Natural killer cell (primary cell): Measurements from ENCODE around the gene TNS3. TPM values are rescaled to one million over a fixed set of nuclear protein-coding genes. Genes with fewer than 3 reads are reported as not detected.

Experiments used
- ATAC-seq, 3 donors: fragments of 150-1000 bp in 2 of 3; fragments of 200-7000 bp in 1 of 3; cut with Tn5 transposase; 1 replicate in 1 of 3; 2 replicates in 2 of 3; pipeline ENCODE4 v1.10.0; 2021; ENCODE audit warnings: mild to moderate bottlenecking in 2 of 3, moderate library complexity in 2 of 3
- DNase-seq, 2 donors: peaks; one replicate each; pipeline versions ENCODE4 v3.0.0 to v3.0.0-alpha.2; 2013 to 2021; ENCODE audit warnings: mixed read lengths in 1 of 2
- H3K27ac ChIP-seq: one replicate; pipeline ENCODE4 v1.5.1; 2013; ENCODE audit warnings: mild to moderate bottlenecking, low read length
- H3K27me3 ChIP-seq: one replicate; pipeline ENCODE4 v1.6.1; 2013; ENCODE audit warnings: low read length; ENCODE audit not compliant: control insufficient read depth, insufficient read depth
- H3K36me3 ChIP-seq: one replicate; pipeline ENCODE4 v1.6.1; 2013; ENCODE audit warnings: low read length; ENCODE audit not compliant: control insufficient read depth, insufficient read depth
- H3K4me1 ChIP-seq: one replicate; pipeline ENCODE4 v1.6.1; 2013; ENCODE audit warnings: low read length; ENCODE audit not compliant: control insufficient read depth, insufficient read depth
- H3K4me3 ChIP-seq: one replicate; pipeline ENCODE4 v1.5.1; 2013; ENCODE audit warnings: low read length
- H3K9me3 ChIP-seq: one replicate; pipeline ENCODE4 v1.6.1; 2013; ENCODE audit warnings: low read length; ENCODE audit not compliant: control insufficient read depth, insufficient read depth
- H3K27ac Mint-ChIP-seq, 2 donors: one replicate each; pipeline ENCODE4 v1.8.0; 2022; ENCODE audit warnings: mild to moderate bottlenecking in 2 of 2, mixed read lengths in 2 of 2, moderate library complexity in 1 of 2
- H3K27me3 Mint-ChIP-seq, 2 donors: one replicate each; pipeline ENCODE4 v1.8.0; 2022; ENCODE audit warnings: low read depth in 2 of 2, mixed read lengths in 2 of 2
- H3K36me3 Mint-ChIP-seq: one replicate; pipeline ENCODE4 v1.8.0; 2022; ENCODE audit warnings: mixed read lengths
- H3K4me1 Mint-ChIP-seq, 2 donors: one replicate each; pipeline ENCODE4 v1.8.0; 2022; ENCODE audit warnings: mixed read lengths in 2 of 2
- H3K4me3 Mint-ChIP-seq: one replicate; pipeline ENCODE4 v1.8.0; 2022; ENCODE audit warnings: mild to moderate bottlenecking, moderate library complexity, mixed read lengths
- H3K9me3 Mint-ChIP-seq, 2 donors: one replicate each; pipeline ENCODE4 v1.8.0; 2022; ENCODE audit warnings: mixed read lengths in 2 of 2
- CTCF ChIP-seq: fragments of 200-600 bp; IDR thresholded peaks from one replicate; pipeline ENCODE4 v1.8.0; 2022; ENCODE audit warnings: antibody characterized with exemption
- WGBS: methylation state at CpG from one replicate; pipeline ENCODE4 v1.1.7; 2013; ENCODE audit warnings: missing lambda C conversion rate; ENCODE audit not compliant: insufficient coverage; 5-methylcytosine and 5-hydroxymethylcytosine counted together
- intact Hi-C: fragments of 100-400 bp; cut with micrococcal nuclease; formaldehyde crosslinking; loops from one replicate; pipeline ENCODE4 v1.14.2; 2022
- total RNA-seq, 4 donors: library from RNA; stranded (reverse); fragments of 120-200 nt in 1 of 4; gene quantifications; one replicate each; pipeline versions ENCODE4 v1.2.3 to v1.2.4, GENCODE V29; 2013 to 2022

Gene TNS3
- total RNA-seq, 3 donors from 2014 or later (not counting 1 experiment from before 2014, with no cell fraction given) = 1.6 to 3.5 (median 2.9) TPM

GRCh38 chr7:47484457-47484856, 97.5 kb downstream of the TNS3 start:
- ATAC-seq = no peak
- Histone ChIP-seq H3K36me3 (no peaks in the 10 kb centered on the region), H3K4me1 (peaks cover 18% of the 10 kb centered on the region), H3K27ac (no peak overlapping the region), H3K9me3 (no peaks in the 10 kb centered on the region), H3K27me3 (no peaks in the 10 kb centered on the region), H3K4me3 (no peak overlapping the region)
- Mint-ChIP-seq H3K4me3 (no peak overlapping the region), H3K27ac (no peak overlapping the region), H3K36me3 (no peaks in the 10 kb centered on the region), H3K4me1 (peaks cover 0 to 5% of the 10 kb centered on the region in 2 donors), H3K9me3 (no peaks in the 10 kb centered on the region), H3K27me3 (no peaks in the 10 kb centered on the region)
- TF ChIP-seq CTCF = no peak
- WGBS = 59% methylated on average over 7 of the region's 7 CpGs
- intact Hi-C loops = no loop called here
- DNase-seq = no peak

GRCh38 chr7:47483604-47484273, 98.2 kb downstream of the TNS3 start:
- no peak for ATAC-seq
- no peak for TF ChIP-seq CTCF
- H3K27me3 Mint-ChIP-seq = no peaks in the 10 kb centered on the region
- Histone ChIP-seq H3K27me3 (no peaks in the 10 kb centered on the region), H3K27ac (no peak overlapping the region), H3K4me1 (peaks cover 18% of the 10 kb centered on the region), H3K9me3 (no peaks in the 10 kb centered on the region), H3K36me3 (no peaks in the 10 kb centered on the region), H3K4me3 (no peak overlapping the region)
- H3K9me3 Mint-ChIP-seq = no peaks in the 10 kb centered on the region
- H3K27ac Mint-ChIP-seq = no peak overlapping the region
- H3K4me1 Mint-ChIP-seq = peaks cover 0 to 5% of the 10 kb centered on the region in 2 donors
- H3K36me3 Mint-ChIP-seq = no peaks in the 10 kb centered on the region
- intact Hi-C loops = no loop called here
- no peak for DNase-seq
- no peak overlapping the region for H3K4me3 Mint-ChIP-seq
- WGBS = 87% methylated on average over 16 of the region's 16 CpGs

GRCh38 chr7:47482013-47482875, 99.7 kb downstream of the TNS3 start:
- no peaks in the 10 kb centered on the region for H3K36me3 ChIP-seq
- no peaks in the 10 kb centered on the region for H3K9me3 ChIP-seq
- intact Hi-C loops = no loop called here
- Mint-ChIP-seq H3K9me3 (no peaks in the 10 kb centered on the region), H3K27ac (no peak overlapping the region), H3K36me3 (no peaks in the 10 kb centered on the region), H3K4me1 (peaks cover 0 to 5% of the 10 kb centered on the region in 2 donors), H3K27me3 (no peaks in the 10 kb centered on the region), H3K4me3 (no peak overlapping the region)
- TF ChIP-seq CTCF = no peak
- 60% methylated on average over 14 of the region's 15 CpGs for WGBS
- no peaks in the 10 kb centered on the region for H3K27me3 ChIP-seq
- DNase-seq = no peak
- H3K4me1 ChIP-seq = peaks cover 18% of the 10 kb centered on the region
- H3K27ac ChIP-seq = no peak overlapping the region
- no peak for ATAC-seq
- no peak overlapping the region for H3K4me3 ChIP-seq
